HepG2 (cell line): ENCODE measurements around the gene NEU4. TPM values are rescaled to one million over a fixed set of nuclear protein-coding genes. Genes with fewer than 3 reads are reported as not detected.

Experiments
- BATF2 ChIP-seq: sonication (generic); formaldehyde crosslinking; IDR thresholded peaks from 2 replicates; pipeline ENCODE4 v1.8.0; 2022; ENCODE audit warnings: mild to moderate bottlenecking, missing genetic modification reagents, moderate library complexity
- CBX1 ChIP-seq: IDR thresholded peaks from one replicate; pipeline ENCODE4 v1.6.1; 2016; ENCODE audit warnings: antibody characterized with exemption, low read depth
- CHD2 ChIP-seq: IDR thresholded peaks from 2 replicates; pipeline ENCODE4 v1.6.1; 2011; ENCODE audit warnings: low read depth, low read length, improper control_type of control experiment
- HDAC2 ChIP-seq: sonication (generic); formaldehyde crosslinking; IDR thresholded peaks from 2 replicates; pipeline ENCODE4 v1.4.0; 2020; ENCODE audit warnings: missing genetic modification reagents
- HNRNPL ChIP-seq: fragments of 200-400 bp; formaldehyde crosslinking; IDR thresholded peaks from 2 replicates; pipeline ENCODE4 v1.6.1; 2017; ENCODE audit warnings: mild to moderate bottlenecking, low read depth, low read length
- KLF11 ChIP-seq: IDR thresholded peaks from 2 replicates; pipeline ENCODE4 v1.6.1; 2016; ENCODE audit warnings: missing compliant biosample characterization
- RCOR2 ChIP-seq: IDR thresholded peaks from 2 replicates; pipeline ENCODE4 v1.6.1; 2016; ENCODE audit warnings: missing biosample characterization, missing genetic modification reagents
- SMARCC2 ChIP-seq: fragments of 450-650 bp; IDR thresholded peaks from 2 replicates; pipeline ENCODE4 v1.6.1; 2017; ENCODE audit warnings: antibody characterized with exemption, mild to moderate bottlenecking
- SMC3 ChIP-seq: IDR thresholded peaks from 2 replicates; pipeline ENCODE4 v1.6.1; 2011; ENCODE audit warnings: low read length, improper control_type of control experiment
- SRSF9 ChIP-seq: fragments of 200-400 bp; formaldehyde crosslinking; IDR thresholded peaks from 2 replicates; pipeline ENCODE4 v1.6.1; 2018; ENCODE audit warnings: borderline replicate concordance, mild to moderate bottlenecking, low read depth, low read length; ENCODE audit not compliant: insufficient read depth, poor library complexity, severe bottlenecking
- TBX2 ChIP-seq: sonication (generic); formaldehyde crosslinking; IDR thresholded peaks from 2 replicates; pipeline ENCODE4 v1.5.0; 2020; ENCODE audit warnings: missing genetic modification reagents, mild to moderate bottlenecking, borderline replicate concordance
- TCF7L2 ChIP-seq: IDR thresholded peaks from 2 replicates; pipeline ENCODE4 v1.6.1; 2011; ENCODE audit warnings: mild to moderate bottlenecking, low read depth, low read length, moderate library complexity
- YEATS4 ChIP-seq: sonication (generic); formaldehyde crosslinking; IDR thresholded peaks from 2 replicates; pipeline ENCODE4 v1.4.0; 2020; ENCODE audit warnings: missing genetic modification reagents, borderline replicate concordance
- ZC3H13 ChIP-seq: sonication (generic); formaldehyde crosslinking; IDR thresholded peaks from 2 replicates; pipeline ENCODE4 v1.8.1; 2023; ENCODE audit warnings: mild to moderate bottlenecking, missing genetic modification reagents, moderate library complexity
- ZKSCAN5 ChIP-seq: sonication (generic); formaldehyde crosslinking; IDR thresholded peaks from 2 replicates; pipeline ENCODE4 v1.5.1; 2020; ENCODE audit warnings: mild to moderate bottlenecking, missing genetic modification reagents
- ZNF558 ChIP-seq: sonication (generic); formaldehyde crosslinking; IDR thresholded peaks from 2 replicates; pipeline ENCODE4 v1.9.0; 2022; ENCODE audit warnings: mild to moderate bottlenecking, missing genetic modification reagents, borderline replicate concordance
- ZNF629 ChIP-seq: sonication (generic); formaldehyde crosslinking; conservative IDR thresholded peaks from 2 replicates; pipeline ENCODE4 v1.5.0; 2020; ENCODE audit warnings: missing genetic modification reagents
- ZNF7 ChIP-seq: IDR thresholded peaks from 2 replicates; pipeline ENCODE4 v1.6.1; 2016; ENCODE audit warnings: missing biosample characterization, missing genetic modification reagents
- ZSCAN31 ChIP-seq: sonication (generic); formaldehyde crosslinking; IDR thresholded peaks from 2 replicates; pipeline ENCODE4 v1.5.0; 2020; ENCODE audit warnings: low read depth, mild to moderate bottlenecking, missing genetic modification reagents
- polyA plus RNA-seq, 8 experiments: library from polyadenylated mRNA; depleted of rRNA in 3 of 8; stranded (reverse) in 7 of 8; unstranded in 1 of 8; fragments of >200 nt; fragmentation: Illumina TruSeq in 4 of 8; extraction: Trizol in 4 of 8; gene quantifications; 2 replicates each; pipeline versions ENCODE4 v1.2.1 to v1.2.3, GENCODE V29; 2011 to 2016; ENCODE audit warnings: low read depth in 4 of 8, missing spikeins in 1 of 8, mixed read lengths in 1 of 8; ENCODE audit not compliant: insufficient read depth in 1 of 8
- total RNA-seq, 5 experiments: library from RNA; depleted of rRNA; stranded (reverse); fragments of >200 nt; fragmentation: Illumina TruSeq; extraction: Trizol; gene quantifications; 2 replicates each; pipeline ENCODE4 v1.2.3, GENCODE V29; 2016; ENCODE audit warnings: low read depth in 1 of 5
- TF ChIP-seq, protein P1 (sequence below): sonication (generic); formaldehyde crosslinking; IDR thresholded peaks from 2 replicates; pipeline ENCODE4 v1.9.0; 2022; ENCODE audit warnings: missing genetic modification reagents, mild to moderate bottlenecking, borderline replicate concordance
- TF ChIP-seq, protein P2 (sequence below): sonication (generic); formaldehyde crosslinking; IDR thresholded peaks from 2 replicates; pipeline ENCODE4 v1.4.0; 2020; ENCODE audit warnings: missing genetic modification reagents

Gene NEU4
- total and polyA plus RNA-seq, 2 of the 13 experiments (the other 11 are each of a cell fraction or from before 2014, with no cell fraction given), result 53.5 to 107 TPM

DNA sequence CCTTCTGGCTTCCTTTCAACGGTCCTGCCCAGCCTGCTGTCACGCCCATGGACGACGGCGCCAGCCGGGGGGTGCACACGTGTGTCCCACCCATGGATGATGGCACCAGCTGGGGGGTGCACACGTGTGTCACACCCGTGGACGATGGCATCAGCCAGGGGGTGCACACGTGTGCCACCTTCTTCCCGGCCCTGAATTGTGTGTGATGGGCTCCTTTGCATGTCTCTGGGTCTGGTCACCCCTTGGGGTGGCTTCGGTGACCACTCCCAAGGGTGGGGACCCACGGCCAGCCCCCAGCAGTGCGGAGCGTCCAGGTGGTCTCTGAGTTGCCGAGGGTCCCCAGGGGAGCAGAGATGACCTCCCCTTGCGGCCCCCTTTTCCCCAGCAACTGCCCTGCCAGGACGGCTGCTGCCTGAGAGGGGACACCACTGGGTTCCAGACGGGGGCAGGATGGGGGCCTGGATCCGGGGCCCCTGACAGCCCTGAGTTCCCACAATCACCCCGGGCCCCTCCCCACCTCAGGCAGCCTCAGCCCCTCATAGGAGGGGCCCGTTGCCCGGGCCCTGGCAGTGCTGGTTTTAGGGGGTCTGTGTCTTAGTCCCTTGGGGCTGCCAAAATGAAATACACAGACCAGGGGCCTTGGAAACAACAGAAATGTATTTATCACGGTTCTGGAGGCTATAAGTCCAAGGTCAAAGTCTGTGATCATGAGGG lies 9.4 kb downstream of the NEU4 start (continued):
- TF ChIP-seq HNRNPL, result peak; percentile 76; the same call in 1 of the 2 replicates
- no peak for TF ChIP-seq BATF2 (CRISPR knock-in tag)
- TF ChIP-seq ZKSCAN5 (CRISPR knock-in tag), result no peak
- no peak for TF ChIP-seq ZSCAN31 (CRISPR knock-in tag)
- TF ChIP-seq ZNF558 (CRISPR knock-in tag), result no peak
- no peak for TF ChIP-seq YEATS4 (CRISPR knock-in tag)
- TF ChIP-seq SRSF9, result no peak
- TF ChIP-seq HDAC2, result no peak
- peak; percentile 40; the same call in 1 of the 2 replicates for TF ChIP-seq ZC3H13 (CRISPR knock-in tag)
- TF ChIP-seq KLF11, result no peak
- TF ChIP-seq ZNF629 (CRISPR knock-in tag), result no peak
- TF ChIP-seq, protein P1, sequence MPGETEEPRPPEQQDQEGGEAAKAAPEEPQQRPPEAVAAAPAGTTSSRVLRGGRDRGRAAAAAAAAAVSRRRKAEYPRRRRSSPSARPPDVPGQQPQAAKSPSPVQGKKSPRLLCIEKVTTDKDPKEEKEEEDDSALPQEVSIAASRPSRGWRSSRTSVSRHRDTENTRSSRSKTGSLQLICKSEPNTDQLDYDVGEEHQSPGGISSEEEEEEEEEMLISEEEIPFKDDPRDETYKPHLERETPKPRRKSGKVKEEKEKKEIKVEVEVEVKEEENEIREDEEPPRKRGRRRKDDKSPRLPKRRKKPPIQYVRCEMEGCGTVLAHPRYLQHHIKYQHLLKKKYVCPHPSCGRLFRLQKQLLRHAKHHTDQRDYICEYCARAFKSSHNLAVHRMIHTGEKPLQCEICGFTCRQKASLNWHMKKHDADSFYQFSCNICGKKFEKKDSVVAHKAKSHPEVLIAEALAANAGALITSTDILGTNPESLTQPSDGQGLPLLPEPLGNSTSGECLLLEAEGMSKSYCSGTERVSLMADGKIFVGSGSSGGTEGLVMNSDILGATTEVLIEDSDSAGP (CRISPR knock-in tag), result peak; percentile 46; the same call in 1 of the 2 replicates
- TF ChIP-seq ZNF7 (CRISPR knock-in tag), result no peak
- TF ChIP-seq, protein P2, sequence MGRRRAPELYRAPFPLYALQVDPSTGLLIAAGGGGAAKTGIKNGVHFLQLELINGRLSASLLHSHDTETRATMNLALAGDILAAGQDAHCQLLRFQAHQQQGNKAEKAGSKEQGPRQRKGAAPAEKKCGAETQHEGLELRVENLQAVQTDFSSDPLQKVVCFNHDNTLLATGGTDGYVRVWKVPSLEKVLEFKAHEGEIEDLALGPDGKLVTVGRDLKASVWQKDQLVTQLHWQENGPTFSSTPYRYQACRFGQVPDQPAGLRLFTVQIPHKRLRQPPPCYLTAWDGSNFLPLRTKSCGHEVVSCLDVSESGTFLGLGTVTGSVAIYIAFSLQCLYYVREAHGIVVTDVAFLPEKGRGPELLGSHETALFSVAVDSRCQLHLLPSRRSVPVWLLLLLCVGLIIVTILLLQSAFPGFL (CRISPR knock-in tag), result no peak
- no peak for TF ChIP-seq CHD2
- no peak for TF ChIP-seq SMC3
- no peak for TF ChIP-seq RCOR2 (CRISPR knock-in tag)
- peak; percentile 8 for TF ChIP-seq CBX1
- no peak for TF ChIP-seq TCF7L2
- no peak for TF ChIP-seq TBX2 (CRISPR knock-in tag)
- no peak for TF ChIP-seq SMARCC2
